ENCODE results near the gene TIAM1. TPM values are rescaled to one million over a fixed set of nuclear protein-coding genes. Genes with fewer than 3 reads are reported as not detected.
A peak's percentile ranks its signal among the peaks of the same experiment; 100 is the strongest.

TIAM1 gene
- total RNA-seq, 1 donor from 2014 or later, result 23.3 TPM

DNA sequence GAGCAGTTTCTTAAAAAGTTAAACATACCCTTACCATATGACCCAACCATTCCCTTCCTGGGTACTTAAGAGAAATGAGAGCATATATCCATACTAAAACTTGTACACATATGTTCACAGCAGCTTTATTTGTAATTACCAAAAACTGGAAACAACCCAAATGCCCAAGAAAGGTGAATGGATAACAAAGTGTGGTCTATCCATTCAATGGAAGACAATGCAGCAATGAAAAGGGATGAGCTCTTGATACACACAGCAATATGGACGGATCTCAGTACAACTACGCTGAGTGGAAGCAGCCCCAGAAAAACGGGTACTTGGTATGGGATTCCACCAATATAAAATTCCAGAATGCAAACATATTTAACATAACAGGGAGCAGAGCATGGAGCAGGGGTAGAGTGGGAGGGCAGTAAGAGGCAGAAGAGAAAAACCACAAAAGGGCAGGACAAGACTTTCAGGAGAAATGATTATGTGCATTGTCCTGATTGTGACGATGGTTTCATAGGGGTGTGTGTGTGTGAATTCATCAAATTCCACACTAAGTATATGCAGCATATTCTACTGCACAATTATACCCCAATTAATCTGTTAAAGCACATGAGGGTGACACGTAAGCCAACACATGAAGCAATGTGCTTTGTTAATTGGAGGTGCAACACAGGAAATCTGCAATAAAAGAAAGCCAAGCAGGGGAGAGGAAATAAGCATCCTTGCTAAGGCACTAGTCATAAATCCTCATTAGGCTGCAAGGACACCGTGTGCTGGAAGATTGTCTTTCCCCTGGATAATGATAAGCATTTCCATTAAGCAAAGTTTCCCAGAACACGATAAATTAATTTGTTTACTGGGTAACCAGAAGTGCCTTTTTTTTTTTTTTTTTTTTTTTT lies 192.7 kb downstream of the TIAM1 start:
- no peak overlapping the region for H3K27ac Mint-ChIP-seq (ENCODE audit: unreplicated experiment)
- no peaks in the 10 kb centered on the region for H3K9me3 Mint-ChIP-seq (ENCODE audit: unreplicated experiment)
- TF ChIP-seq, protein P1, sequence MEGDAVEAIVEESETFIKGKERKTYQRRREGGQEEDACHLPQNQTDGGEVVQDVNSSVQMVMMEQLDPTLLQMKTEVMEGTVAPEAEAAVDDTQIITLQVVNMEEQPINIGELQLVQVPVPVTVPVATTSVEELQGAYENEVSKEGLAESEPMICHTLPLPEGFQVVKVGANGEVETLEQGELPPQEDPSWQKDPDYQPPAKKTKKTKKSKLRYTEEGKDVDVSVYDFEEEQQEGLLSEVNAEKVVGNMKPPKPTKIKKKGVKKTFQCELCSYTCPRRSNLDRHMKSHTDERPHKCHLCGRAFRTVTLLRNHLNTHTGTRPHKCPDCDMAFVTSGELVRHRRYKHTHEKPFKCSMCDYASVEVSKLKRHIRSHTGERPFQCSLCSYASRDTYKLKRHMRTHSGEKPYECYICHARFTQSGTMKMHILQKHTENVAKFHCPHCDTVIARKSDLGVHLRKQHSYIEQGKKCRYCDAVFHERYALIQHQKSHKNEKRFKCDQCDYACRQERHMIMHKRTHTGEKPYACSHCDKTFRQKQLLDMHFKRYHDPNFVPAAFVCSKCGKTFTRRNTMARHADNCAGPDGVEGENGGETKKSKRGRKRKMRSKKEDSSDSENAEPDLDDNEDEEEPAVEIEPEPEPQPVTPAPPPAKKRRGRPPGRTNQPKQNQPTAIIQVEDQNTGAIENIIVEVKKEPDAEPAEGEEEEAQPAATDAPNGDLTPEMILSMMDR (IDR thresholded peaks at IDR 0.05; ENCODE audit: partially characterized antibody, unreplicated experiment), result no peak
- H3K4me3 Mint-ChIP-seq (ENCODE audit: unreplicated experiment), result no peak overlapping the region
- DNase-seq, result no peak
- no peaks in the 10 kb centered on the region for H3K4me1 Mint-ChIP-seq (ENCODE audit: low read depth, unreplicated experiment)
- peaks cover 1% of the 10 kb centered on the region for H3K27me3 Mint-ChIP-seq (ENCODE audit: unreplicated experiment)
- peaks cover 14% of the 10 kb centered on the region for H3K36me3 Mint-ChIP-seq (ENCODE audit: unreplicated experiment)

DNA sequence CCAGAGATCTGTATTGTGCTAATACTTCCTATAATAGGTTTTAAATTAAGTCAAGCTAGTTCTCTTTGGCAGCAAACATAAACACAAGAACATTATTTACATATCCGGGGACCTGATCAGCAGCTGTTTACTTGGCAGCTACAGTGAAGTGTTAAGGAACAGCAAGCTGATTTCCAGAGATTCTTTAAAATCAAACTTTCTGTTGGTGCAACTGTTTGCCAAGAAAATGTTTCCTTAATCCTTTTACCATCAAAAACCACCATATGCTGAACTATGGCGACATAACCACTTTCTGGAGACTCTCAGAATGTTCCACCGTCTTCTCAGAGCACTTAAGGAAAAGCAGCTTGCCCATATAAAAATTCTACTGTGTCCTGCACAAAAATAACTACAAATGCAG lies 198.8 kb downstream of the TIAM1 start:
- Mint-ChIP-seq H3K27me3 (ENCODE audit: unreplicated experiment) (peaks cover 2% of the 10 kb centered on the region), H3K4me1 (ENCODE audit: low read depth, unreplicated experiment) (peaks cover 5% of the 10 kb centered on the region), H3K4me3 (ENCODE audit: unreplicated experiment) (no peak overlapping the region), H3K27ac (ENCODE audit: unreplicated experiment) (peak overlapping the region; percentile 22), H3K36me3 (ENCODE audit: unreplicated experiment) (peaks cover 9% of the 10 kb centered on the region), H3K9me3 (ENCODE audit: unreplicated experiment) (no peaks in the 10 kb centered on the region)
- TF ChIP-seq, protein P1 (IDR thresholded peaks at IDR 0.05; ENCODE audit: partially characterized antibody, unreplicated experiment), result no peak
- DNase-seq, result no peak

DNA sequence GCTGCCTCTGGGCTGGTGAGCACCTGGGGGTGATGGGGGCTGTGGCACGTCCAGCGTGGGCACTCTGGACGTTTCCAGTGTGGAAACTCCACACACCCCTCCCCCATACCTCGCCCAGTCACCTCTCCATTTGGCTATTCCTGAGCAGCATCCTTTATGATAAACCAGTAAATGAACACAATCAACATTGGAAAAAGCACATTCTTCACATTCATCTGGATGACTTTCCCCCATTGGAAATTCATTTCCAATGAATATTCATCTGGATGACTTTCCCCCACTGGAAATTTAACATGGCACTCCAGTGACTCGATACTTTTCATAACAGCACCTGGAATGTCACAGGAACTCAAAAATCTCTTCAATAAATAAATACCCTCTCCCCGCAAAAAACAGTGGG lies 201.0 kb downstream of the TIAM1 start:
- H3K27ac Mint-ChIP-seq (ENCODE audit: unreplicated experiment), result no peak overlapping the region
- peaks cover 1% of the 10 kb centered on the region for H3K36me3 Mint-ChIP-seq (ENCODE audit: unreplicated experiment)

DNA sequence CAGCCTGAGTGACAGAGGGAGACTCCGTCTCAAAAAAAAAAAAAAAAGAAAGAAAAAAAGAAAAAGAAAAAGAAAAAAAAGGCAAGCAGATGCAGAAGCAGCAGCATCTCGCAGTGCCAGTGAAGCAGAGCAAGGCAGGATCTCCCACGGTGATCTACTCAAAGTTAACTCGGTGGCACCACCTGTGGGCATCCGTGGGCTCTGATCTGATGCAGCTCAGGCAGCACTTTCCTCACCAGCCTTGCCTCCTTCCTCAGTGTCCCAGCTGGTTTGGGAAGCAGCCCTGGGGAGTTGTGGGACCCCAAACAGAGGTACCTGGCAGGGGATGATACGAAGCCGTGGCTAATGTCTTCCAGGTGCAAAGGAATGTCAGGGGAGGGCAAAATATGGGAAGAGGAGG lies 201.5 kb downstream of the TIAM1 start:
- TF ChIP-seq, protein P1 (IDR thresholded peaks at IDR 0.05; ENCODE audit: partially characterized antibody, unreplicated experiment), result no peak
- no peaks in the 10 kb centered on the region for H3K9me3 Mint-ChIP-seq (ENCODE audit: unreplicated experiment)
- DNase-seq, result no peak
- H3K4me3 Mint-ChIP-seq (ENCODE audit: unreplicated experiment), result no peak overlapping the region
- no peaks in the 10 kb centered on the region for H3K36me3 Mint-ChIP-seq (ENCODE audit: unreplicated experiment)
- peaks cover 5% of the 10 kb centered on the region for H3K4me1 Mint-ChIP-seq (ENCODE audit: low read depth, unreplicated experiment)
- no peak overlapping the region for H3K27ac Mint-ChIP-seq (ENCODE audit: unreplicated experiment)
- peaks cover 2% of the 10 kb centered on the region for H3K27me3 Mint-ChIP-seq (ENCODE audit: unreplicated experiment)

More for the DNA sequence above, 201.0 kb downstream of the TIAM1 start:
- Mint-ChIP-seq H3K4me3 (ENCODE audit: unreplicated experiment) (no peak overlapping the region), H3K9me3 (ENCODE audit: unreplicated experiment) (no peaks in the 10 kb centered on the region), H3K27me3 (ENCODE audit: unreplicated experiment) (peaks cover 2% of the 10 kb centered on the region), H3K4me1 (ENCODE audit: low read depth, unreplicated experiment) (peaks cover 5% of the 10 kb centered on the region)
- no peak for DNase-seq
- TF ChIP-seq, protein P1 (IDR thresholded peaks at IDR 0.05; ENCODE audit: partially characterized antibody, unreplicated experiment), result no peak

DNA sequence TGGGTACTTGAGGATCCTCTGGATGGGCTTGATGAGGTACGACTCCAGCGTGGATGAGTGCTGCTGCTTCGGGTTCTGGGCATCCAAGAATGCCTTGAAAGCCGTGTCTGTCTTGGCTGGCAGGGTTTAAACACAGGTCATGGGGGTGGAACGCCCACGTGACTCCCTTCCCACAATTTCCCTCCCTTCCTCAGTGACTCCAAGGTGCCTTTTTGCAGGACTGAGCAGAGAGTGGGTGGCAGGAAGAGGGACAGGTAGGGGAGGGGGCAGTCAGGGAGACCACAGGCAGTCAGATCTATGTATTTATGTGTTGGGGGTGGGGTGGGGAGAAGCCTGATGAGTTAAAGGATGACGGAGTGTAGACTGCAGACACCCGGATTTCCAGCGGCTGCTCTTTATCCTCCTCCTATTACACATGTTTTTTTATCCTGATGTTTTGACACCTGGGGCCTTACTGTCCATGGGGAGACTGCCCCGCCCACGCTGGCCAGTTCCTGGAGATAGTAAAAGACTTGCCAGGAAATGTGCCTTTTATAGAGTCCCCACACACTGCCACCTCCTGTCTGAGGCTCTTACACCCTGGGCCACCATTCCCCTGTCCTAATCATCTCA lies 202.6 kb downstream of the TIAM1 start:
- peaks cover 5% of the 10 kb centered on the region for H3K4me1 Mint-ChIP-seq (ENCODE audit: low read depth, unreplicated experiment)
- no peaks in the 10 kb centered on the region for H3K9me3 Mint-ChIP-seq (ENCODE audit: unreplicated experiment)
- H3K27ac Mint-ChIP-seq (ENCODE audit: unreplicated experiment), result no peak overlapping the region
- no peaks in the 10 kb centered on the region for H3K36me3 Mint-ChIP-seq (ENCODE audit: unreplicated experiment)
- no peak overlapping the region for H3K4me3 Mint-ChIP-seq (ENCODE audit: unreplicated experiment)
- no peak for DNase-seq
- TF ChIP-seq, protein P1 (IDR thresholded peaks at IDR 0.05; ENCODE audit: partially characterized antibody, unreplicated experiment), result no peak
- peaks cover 2% of the 10 kb centered on the region for H3K27me3 Mint-ChIP-seq (ENCODE audit: unreplicated experiment)
